Gastrocnemius medialis (tissue), 4 donors: ENCODE measurements around the gene ORC4. TPM values are rescaled to one million over a fixed set of nuclear protein-coding genes. Genes with fewer than 3 reads are reported as not detected.

Source experiments
- ATAC-seq, 2 donors: fragments of 150-250 bp; one replicate each; pipeline ENCODE4 v1.9.1; 2016
- DNase-seq, 2 donors: peaks; one replicate each; pipeline ENCODE4 v3.0.0-alpha.2; 2019
- H3K27ac ChIP-seq, 4 donors: fragments of 200-600 bp; sonication (generic); 1 replicate in 1 of 4; 2 replicates in 3 of 4; pipeline ENCODE4 v1.5.1; 2016 to 2018; ENCODE audit warnings: mild to moderate bottlenecking in 2 of 4, moderate library complexity in 1 of 4
- H3K27me3 ChIP-seq, 3 donors: fragments of 200-600 bp; sonication (generic) in 2 of 3; 1 replicate in 1 of 3; 2 replicates in 2 of 3; pipeline versions ENCODE4 v1.5.1 to v1.6.0; 2016 to 2019; ENCODE audit warnings: mild to moderate bottlenecking in 1 of 3, moderate library complexity in 1 of 3
- H3K36me3 ChIP-seq, 2 donors: fragments of 200-600 bp; sonication (generic) in 1 of 2; one replicate each; pipeline ENCODE4 v1.5.1; 2017 to 2018
- H3K4me1 ChIP-seq, 2 donors: fragments of 200-600 bp; sonication (generic) in 1 of 2; one replicate each; pipeline ENCODE4 v1.5.1; 2016 to 2017; ENCODE audit warnings: mild to moderate bottlenecking in 2 of 2
- H3K4me3 ChIP-seq, 4 donors: fragments of 200-600 bp; sonication (generic) in 3 of 4; 1 replicate in 1 of 4; 2 replicates in 3 of 4; pipeline ENCODE4 v1.5.1; 2016 to 2019; ENCODE audit warnings: mild to moderate bottlenecking in 2 of 4
- H3K9me3 ChIP-seq, 3 donors: fragments of 200-600 bp; sonication (generic) in 2 of 3; 1 replicate in 1 of 3; 2 replicates in 2 of 3; pipeline ENCODE4 v1.5.1; 2016 to 2019
- POLR2A ChIP-seq, 2 donors: fragments of 450-650 bp; IDR thresholded peaks; one replicate each; pipeline ENCODE4 v1.6.1; 2017; ENCODE audit warnings: antibody characterized with exemption in 2 of 2, mild to moderate bottlenecking in 2 of 2, moderate library complexity in 2 of 2
- in situ Hi-C, 4 donors: fragments of 200-750 bp; cut with MboI; loops; one replicate each; pipeline versions ENCODE4 v1.15.0 to v1.8.0; 2017; ENCODE audit warnings: low sequenced_read_pairs in 4 of 4
- intact Hi-C: fragments of 100-400 bp; cut with DNase I; formaldehyde crosslinking; loops from one replicate; pipeline ENCODE4 v1.15.1; 2023; ENCODE audit warnings: low total_unique reads
- total RNA-seq, 4 donors: library from RNA; depleted of rRNA; stranded (reverse); fragments of >200 nt; gene quantifications; one replicate each; pipeline versions ENCODE4 v1.1.0 to v1.2.3, GENCODE V29; 2016
- TF ChIP-seq, protein P1 (sequence below), 5 experiments: fragments of 450-650 bp in 3 of 5; fragments of 200-600 bp in 2 of 5; sonication (generic) in 2 of 5; IDR thresholded peaks in 4 of 5; conservative IDR thresholded peaks in 1 of 5; 1 replicate in 4 of 5; 2 replicates in 1 of 5; pipeline ENCODE4 v1.5.1; 2016 to 2019; ENCODE audit warnings: antibody characterized with exemption in 5 of 5, mild to moderate bottlenecking in 3 of 5, moderate library complexity in 3 of 5

ORC4 gene
- total RNA-seq, 4 donors from 2014 or later = 34.8 to 51.8 (median 43.1) TPM

DNA sequence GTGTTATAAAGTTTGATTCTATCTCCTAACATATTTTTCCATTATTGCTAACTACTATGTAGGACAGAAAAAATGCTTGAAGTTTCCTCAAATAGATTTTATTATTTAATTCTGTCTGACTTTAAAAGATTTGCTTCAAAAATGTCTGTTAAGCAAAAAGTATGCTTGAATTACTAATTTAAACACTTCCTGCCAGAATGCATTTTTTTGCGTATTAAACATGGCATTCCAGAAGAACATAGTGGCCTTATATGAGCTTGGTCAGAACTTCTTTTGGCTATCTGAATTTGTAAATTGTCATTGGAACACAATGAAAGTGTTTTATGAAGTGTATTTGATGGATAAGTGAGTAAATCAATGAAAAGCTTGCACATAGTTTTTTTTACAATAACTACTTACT, 38.1 kb upstream of the ORC4 start:
- in situ Hi-C loops (no loop called here), intact Hi-C loops (no loop called here)
- no peak overlapping the region for H3K27ac ChIP-seq
- H3K9me3 ChIP-seq = no peaks in the 10 kb centered on the region
- DNase-seq = no peak
- peaks cover 0 to 8% of the 10 kb centered on the region in 2 donors for H3K36me3 ChIP-seq
- ATAC-seq = no peak
- TF ChIP-seq, protein P1, sequence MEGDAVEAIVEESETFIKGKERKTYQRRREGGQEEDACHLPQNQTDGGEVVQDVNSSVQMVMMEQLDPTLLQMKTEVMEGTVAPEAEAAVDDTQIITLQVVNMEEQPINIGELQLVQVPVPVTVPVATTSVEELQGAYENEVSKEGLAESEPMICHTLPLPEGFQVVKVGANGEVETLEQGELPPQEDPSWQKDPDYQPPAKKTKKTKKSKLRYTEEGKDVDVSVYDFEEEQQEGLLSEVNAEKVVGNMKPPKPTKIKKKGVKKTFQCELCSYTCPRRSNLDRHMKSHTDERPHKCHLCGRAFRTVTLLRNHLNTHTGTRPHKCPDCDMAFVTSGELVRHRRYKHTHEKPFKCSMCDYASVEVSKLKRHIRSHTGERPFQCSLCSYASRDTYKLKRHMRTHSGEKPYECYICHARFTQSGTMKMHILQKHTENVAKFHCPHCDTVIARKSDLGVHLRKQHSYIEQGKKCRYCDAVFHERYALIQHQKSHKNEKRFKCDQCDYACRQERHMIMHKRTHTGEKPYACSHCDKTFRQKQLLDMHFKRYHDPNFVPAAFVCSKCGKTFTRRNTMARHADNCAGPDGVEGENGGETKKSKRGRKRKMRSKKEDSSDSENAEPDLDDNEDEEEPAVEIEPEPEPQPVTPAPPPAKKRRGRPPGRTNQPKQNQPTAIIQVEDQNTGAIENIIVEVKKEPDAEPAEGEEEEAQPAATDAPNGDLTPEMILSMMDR (IDR thresholded peaks at IDR 0.05 in 4 of 5, conservative IDR thresholded peaks at IDR 0.05 in 1 of 5) = no peak
- no peak for TF ChIP-seq POLR2A (IDR thresholded peaks at IDR 0.05)
- H3K27me3 ChIP-seq = no peaks in the 10 kb centered on the region
- H3K4me3 ChIP-seq = no peak overlapping the region
- H3K4me1 ChIP-seq = no peaks in the 10 kb centered on the region

DNA sequence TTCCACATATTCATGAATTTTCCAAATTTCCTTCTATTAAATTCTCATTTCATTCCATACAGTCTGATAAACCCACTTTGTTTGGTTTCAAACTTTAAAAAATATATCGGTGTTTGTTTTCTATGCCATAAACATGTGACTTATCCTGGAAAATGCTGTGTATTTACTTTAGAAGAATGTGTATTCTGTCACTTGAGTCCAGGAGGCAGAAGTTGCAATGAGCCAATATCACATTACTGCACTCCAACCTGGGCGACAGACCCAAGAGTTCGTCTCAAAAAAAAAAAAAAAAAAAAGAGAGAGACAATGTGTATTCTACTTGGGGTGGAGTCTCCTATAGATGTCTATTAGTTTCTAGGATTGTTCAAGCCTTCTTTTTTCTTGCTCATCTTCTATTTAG, 32.1 kb upstream of the ORC4 start:
- H3K27me3 ChIP-seq = no peaks in the 10 kb centered on the region
- peaks cover 0 to 8% of the 10 kb centered on the region in 2 donors for H3K36me3 ChIP-seq
- DNase-seq = no peak
- H3K4me1 ChIP-seq = peaks cover 0 to 5% of the 10 kb centered on the region in 2 donors
- no peak for ATAC-seq
- H3K27ac ChIP-seq = no peak overlapping the region
- no peaks in the 10 kb centered on the region for H3K9me3 ChIP-seq
- intact Hi-C loops (no loop called here), in situ Hi-C loops (no loop called here)
- H3K4me3 ChIP-seq = no peak overlapping the region
- TF ChIP-seq, protein P1 (IDR thresholded peaks at IDR 0.05 in 4 of 5, conservative IDR thresholded peaks at IDR 0.05 in 1 of 5) = no peak
- TF ChIP-seq POLR2A (IDR thresholded peaks at IDR 0.05) = no peak

DNA sequence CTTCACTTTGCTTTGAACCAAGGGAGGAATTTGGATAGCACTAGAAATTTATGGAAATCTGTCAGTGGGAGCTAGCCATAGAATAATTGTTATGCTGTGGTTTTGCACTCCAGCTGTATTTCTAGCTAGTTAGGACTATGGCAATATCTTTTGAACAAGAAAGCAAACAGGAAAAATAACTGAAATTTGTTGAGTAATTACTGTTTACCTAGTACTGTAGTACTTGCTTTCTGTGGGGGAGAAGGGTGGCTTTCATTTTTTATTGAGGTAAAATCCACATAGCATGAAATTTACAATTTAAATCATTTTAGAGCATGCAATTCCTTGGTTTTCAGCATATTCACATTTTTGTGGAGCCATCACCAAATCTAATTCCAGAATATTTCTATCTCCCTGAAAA, 28.7 kb upstream of the ORC4 start:
- Histone ChIP-seq H3K27me3 (no peaks in the 10 kb centered on the region), H3K4me3 (no peak overlapping the region), H3K9me3 (no peaks in the 10 kb centered on the region), H3K27ac (no peak overlapping the region), H3K4me1 (peaks cover 0 to 7% of the 10 kb centered on the region in 2 donors), H3K36me3 (peaks cover 0 to 4% of the 10 kb centered on the region in 2 donors)
- DNase-seq (no peak), ATAC-seq (no peak)
- no peak for TF ChIP-seq POLR2A (IDR thresholded peaks at IDR 0.05)
- TF ChIP-seq, protein P1 (IDR thresholded peaks at IDR 0.05 in 4 of 5, conservative IDR thresholded peaks at IDR 0.05 in 1 of 5) = no peak
- in situ Hi-C loops = no loop called here
- intact Hi-C loops = no loop called here

DNA sequence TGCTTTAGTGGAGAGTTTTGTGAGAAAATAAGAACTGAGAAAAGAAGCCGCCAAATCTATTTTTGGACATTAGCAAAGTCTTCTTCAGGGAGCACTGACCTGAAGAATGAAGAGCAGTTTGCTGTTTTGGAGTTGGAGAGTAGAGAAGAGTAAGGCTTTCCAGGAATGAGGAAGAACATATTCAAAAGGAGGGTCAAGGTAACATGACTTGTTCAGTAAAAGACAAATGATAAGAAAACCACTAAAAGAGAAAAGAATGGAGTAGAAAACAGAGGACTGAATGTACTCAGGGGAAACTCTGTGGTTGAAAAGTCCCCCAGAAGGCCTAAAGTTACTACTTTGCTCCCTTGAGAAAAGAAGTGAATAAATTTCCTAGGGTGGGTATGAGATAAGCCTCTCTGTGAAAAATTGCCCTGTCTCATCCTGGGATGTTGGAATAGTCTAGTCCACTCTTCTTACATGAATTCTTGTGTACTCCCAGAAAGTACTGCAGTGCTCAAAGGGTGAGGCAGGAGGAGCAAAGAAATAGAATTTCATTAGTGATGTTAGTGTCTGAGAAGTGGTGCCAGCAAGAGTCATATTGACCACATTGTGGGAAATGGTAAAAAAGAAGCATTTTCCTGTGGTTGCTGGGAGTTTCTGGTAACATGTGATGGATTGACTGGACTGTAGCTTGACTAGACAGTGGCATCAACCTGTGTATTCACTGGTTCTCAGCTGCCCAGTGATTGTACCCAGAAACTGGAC, 28.1 kb upstream of the ORC4 start:
- intact Hi-C loops (no loop called here), in situ Hi-C loops (no loop called here)
- no peaks in the 10 kb centered on the region for H3K27me3 ChIP-seq
- TF ChIP-seq POLR2A (IDR thresholded peaks at IDR 0.05) = no peak
- TF ChIP-seq, protein P1 (IDR thresholded peaks at IDR 0.05 in 4 of 5, conservative IDR thresholded peaks at IDR 0.05 in 1 of 5) = no peak
- H3K36me3 ChIP-seq = no peaks in the 10 kb centered on the region
- H3K4me3 ChIP-seq = no peak overlapping the region
- no peak overlapping the region for H3K27ac ChIP-seq
- H3K4me1 ChIP-seq = peaks cover 0 to 13% of the 10 kb centered on the region in 2 donors
- ATAC-seq (no peak), DNase-seq (no peak)
- H3K9me3 ChIP-seq = no peaks in the 10 kb centered on the region
